IPS-NIHi7 (cell line): ENCODE data around the gene LINGO3.
"Not testable (repeated sequence)": the region's sequence is repeated elsewhere in the genome, so short reads cannot be mapped to it uniquely, and the experiment has no call there.

Experiments used
- DNase-seq: peaks from one replicate; pipeline ENCODE4 v3.0.0; 2012; ENCODE audit warnings: mixed read lengths; ENCODE audit errors: extremely low spot score

The LINGO3 gene, protein sequence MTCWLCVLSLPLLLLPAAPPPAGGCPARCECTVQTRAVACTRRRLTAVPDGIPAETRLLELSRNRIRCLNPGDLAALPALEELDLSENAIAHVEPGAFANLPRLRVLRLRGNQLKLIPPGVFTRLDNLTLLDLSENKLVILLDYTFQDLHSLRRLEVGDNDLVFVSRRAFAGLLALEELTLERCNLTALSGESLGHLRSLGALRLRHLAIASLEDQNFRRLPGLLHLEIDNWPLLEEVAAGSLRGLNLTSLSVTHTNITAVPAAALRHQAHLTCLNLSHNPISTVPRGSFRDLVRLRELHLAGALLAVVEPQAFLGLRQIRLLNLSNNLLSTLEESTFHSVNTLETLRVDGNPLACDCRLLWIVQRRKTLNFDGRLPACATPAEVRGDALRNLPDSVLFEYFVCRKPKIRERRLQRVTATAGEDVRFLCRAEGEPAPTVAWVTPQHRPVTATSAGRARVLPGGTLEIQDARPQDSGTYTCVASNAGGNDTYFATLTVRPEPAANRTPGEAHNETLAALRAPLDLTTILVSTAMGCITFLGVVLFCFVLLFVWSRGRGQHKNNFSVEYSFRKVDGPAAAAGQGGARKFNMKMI

DNA sequence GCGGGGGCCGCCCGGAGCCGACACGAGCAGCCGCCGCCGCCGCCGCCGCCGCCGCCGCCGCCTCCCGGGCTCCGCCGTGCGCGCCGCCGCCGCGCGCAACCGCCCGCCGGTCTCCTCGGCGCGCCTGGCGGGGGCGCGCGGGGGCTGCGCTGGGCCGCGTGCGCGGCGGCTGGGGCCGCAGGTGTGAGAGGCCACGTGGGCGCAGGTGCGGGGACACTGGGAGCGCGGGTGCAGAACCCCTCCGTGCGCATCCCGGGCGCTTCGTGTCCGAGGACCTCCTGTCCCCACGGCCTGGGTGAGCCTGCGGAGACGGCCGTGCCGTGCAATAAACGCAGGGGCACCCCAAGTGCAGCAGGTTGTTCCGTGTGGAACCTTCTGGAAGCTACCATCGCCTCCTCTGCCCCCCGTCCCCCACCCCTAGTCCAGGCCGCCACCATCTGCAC lies at the start of gene LINGO3:
TSS of gene LINGO3 (minus strand) at position 41 of the 443 bp plus-strand sequence. CDS start 16,378 bp downstream, outside the sequence.
- peak; percentile 40 for DNase-seq

DNA sequence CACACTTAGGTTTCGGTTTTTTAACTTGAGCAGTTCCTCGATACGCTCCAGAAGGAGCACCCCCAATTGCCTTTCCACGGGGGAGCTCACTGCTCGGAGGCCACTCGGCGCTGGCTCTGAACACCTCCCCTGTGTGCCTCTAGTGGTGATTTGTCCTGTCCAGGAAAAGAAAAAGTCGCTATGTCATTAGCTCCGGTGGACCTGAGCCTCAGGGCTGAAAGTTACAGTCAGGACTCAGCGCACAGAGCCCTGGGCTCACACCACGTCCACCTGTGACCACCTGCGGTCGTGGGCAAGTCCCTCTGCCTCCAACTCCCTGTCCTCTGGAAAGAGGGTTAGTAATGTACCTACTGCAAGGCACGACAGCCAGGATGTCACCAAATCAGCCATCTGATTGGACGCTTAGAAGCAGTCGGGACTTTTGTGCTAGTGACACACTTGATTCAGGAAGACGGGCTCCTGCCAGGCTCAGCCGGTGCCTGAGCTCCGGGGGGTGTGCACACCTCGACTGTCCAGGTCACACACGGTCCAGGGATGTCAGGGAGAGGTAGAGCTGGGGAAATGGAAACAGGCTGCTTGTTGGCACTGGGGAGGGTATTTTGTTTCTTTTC lies 48.2 kb upstream of the LINGO3 start:
- DNase-seq, result no peak

DNA sequence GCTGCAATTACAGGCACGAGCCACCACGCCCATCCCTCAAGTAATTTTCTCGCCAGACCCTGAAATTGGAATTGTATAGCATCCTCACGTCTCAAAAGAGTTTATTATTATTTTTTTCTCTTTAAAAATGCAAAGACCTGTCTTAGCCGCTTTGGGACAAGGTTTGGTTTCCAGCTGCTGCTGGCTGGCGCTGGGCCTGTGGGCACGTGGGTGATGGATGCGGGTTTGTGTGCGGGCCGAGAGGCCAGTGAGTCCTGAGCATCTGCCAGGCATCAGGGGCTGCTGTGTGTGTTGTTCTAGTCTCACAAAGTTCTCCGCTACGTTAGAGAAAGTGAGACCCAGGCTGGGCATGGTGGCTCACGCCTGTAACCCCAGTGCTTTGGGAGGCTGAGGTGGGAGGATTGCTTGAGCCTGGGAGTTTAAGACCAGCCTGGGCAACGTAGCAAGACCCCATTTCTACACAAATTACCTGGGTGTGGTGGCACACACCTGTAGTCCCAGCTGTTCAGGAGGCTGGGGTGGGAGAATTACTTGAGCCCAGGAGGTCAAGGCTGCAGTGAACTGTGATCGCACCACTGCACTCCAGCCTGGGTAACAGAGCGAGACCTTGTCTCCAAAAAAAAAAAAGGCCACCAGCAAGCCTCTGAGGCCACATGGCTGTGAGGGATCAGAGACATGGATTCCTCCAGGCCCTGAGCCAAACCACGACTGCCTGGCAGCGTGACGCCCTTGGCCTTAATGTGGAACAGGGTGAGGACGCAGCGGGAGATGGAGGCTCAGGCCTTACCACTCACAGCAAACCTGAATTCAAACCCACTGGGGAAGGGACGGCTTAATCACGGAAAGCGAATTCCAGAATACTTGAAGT lies 47.4 kb upstream of the LINGO3 start:
- no peak for DNase-seq

DNA sequence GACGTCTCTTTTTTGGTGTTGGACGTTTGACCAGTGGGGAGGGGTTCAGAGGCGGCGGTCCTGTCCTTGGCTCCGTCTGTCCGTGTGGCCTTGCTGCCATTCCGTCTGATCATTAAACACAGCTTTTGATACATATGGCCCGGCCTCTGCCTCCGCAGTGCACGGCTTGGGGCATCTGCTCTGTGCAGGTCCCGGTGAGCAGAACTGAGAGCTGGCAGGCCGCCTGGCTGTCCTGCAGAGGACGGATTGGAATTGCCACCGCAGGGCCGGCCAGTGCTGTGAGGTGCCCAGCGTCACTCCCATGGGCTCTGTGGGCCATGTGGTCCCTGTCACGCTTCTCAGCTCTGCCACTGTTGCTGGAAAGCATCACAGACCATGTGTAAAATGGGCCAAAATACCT lies 46.7 kb upstream of the LINGO3 start:
- no peak for DNase-seq

DNA sequence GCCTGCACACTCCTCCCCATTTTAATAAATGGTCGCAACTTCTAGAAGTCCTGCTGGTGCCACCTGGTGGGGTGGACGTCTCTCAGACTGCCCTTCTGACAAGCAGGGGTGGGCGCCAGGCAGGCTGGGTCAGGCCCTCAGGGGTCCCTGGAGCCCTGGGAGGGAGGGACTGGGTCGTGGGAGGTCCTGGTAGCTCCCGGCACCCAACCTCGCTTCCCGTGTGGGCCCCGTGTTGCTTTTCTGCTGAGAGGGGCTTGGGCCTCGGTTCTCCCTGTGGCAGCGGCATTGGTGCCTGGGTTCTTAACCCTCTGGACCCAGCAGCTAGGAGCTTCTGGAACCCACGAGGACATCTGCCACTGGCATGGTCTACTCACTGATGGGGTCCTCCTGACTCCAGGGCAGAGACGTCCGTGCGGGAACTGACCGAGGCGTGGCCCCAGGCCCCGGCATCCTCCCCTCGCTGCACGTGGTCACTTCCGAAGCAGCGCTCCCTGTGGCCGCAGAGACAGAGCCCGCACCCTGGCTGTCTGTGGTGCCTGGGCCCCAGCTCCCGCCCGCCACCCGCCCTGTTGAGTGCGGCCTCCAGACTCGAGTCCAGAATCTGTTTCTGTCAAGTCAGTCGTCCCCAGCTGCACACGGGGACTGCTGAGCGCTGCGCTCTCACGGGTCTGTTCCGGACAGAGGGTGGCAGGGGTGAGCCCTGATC lies 46.1 kb upstream of the LINGO3 start:
- DNase-seq, result no peak

DNA sequence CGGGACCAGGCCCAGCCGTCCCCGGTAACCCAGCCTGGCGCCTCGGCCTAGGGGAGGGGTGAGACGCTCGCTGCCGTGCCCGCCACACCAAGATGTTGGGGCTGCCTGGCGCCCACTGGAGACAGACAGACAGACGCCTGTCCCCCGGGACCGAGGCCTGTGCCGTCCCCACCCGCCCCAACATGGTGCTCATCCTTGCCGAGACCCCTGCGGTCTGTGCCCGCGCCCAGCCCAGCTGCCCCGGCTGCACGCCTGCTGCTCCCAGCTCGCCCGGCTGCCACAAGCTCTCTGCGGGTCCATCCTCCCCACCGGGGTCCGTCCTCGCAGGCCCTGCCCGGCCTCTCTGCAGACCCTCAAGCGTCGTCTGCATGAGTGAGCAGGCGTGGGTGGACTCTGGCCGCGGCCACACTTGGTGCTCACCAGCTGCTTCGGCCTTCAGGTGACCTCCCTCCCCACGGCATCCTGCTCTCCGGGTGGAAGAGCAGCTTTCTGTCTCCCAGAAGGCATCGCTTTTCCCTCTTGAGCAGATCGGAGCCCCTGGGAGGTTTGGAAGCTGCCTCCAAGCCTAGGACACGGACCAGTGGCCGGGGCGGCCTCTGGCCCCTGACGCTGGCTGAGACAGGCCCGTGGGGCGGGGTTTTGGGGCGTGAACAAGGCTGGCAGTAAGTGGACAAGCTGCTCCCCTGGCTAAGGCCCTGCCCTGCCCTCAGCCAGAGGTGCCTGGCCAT lies 45.4 kb upstream of the LINGO3 start:
- no peak for DNase-seq

DNA sequence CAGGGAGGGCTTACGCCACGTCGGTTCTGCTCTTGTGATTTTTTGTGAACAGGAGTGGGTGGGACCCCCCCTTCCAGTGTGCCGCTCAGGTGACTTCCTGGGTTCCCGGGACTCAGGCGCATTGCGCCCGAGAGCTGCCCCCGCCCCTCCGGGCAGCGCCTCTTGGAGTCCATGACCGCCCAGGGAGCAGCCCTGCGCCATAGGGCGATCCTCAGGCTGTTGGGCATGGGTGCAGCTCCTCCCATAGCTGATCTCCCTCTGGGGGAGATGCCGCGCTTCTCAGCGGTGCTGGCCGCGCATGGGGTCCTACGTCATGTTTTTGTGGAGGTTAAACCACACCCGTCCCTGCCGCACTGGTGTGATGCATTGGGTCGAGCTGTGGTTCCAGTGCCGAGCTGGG lies 44.2 kb upstream of the LINGO3 start:
- DNase-seq, result no peak

DNA sequence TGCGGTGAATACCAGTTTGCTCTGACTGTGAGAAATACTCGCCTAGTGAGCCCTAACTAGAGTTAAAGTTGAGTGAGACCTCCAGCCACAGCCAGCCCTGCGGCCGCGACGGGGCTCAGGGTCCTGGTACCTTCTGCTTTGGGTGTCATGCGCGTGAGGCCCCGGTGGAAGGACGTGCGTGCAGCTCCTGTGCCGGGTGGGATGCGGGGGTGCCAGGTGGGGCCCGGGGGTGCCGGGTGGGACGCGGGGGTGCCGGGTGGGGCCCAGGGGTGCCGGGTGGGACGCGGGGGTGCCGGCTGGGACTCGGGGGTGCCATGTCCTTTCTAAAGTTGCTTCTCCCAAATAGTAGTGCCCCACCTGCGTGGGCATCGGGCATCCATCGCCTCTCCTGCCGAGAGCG lies 43.6 kb upstream of the LINGO3 start:
- no peak for DNase-seq

DNA sequence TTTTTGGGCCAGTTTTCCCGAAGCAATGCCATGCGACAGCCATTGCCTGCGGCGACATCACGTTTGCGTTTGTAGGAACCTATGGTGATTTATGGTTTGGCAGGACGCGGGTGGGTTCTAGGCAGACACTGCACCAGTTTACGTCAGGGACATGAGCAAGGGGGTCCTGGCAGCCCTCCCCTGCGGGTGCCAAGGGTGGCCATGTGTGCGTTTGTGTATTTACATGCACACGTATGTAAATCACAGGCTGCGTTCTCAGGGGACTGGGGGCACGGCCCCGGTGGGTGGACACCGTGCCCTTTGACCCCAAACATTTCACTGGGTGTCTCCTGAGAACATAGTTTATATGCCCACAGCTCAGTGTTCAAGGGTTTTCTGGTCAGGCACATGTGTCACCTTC lies 42.7 kb upstream of the LINGO3 start:
- DNase-seq, result no peak

DNA sequence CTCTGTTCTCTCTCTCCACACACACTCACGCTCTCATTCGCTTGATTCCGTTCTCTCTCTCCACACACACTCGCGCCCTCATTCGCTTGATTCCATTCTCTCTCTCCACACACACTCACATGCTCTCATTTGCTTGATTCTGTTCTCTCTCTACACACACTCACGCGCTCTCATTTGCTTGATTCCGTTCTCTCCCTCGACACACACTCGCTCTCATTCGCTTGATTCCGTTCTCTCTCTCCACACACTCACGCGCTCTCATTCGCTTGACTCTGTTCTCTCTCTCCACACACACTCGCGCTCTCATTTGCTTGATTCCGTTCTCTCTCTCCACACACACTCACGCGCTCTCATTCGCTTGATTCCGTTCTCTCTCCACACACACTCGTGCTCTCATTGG lies 41.9 kb upstream of the LINGO3 start:
- not testable (repeated sequence) for DNase-seq

DNA sequence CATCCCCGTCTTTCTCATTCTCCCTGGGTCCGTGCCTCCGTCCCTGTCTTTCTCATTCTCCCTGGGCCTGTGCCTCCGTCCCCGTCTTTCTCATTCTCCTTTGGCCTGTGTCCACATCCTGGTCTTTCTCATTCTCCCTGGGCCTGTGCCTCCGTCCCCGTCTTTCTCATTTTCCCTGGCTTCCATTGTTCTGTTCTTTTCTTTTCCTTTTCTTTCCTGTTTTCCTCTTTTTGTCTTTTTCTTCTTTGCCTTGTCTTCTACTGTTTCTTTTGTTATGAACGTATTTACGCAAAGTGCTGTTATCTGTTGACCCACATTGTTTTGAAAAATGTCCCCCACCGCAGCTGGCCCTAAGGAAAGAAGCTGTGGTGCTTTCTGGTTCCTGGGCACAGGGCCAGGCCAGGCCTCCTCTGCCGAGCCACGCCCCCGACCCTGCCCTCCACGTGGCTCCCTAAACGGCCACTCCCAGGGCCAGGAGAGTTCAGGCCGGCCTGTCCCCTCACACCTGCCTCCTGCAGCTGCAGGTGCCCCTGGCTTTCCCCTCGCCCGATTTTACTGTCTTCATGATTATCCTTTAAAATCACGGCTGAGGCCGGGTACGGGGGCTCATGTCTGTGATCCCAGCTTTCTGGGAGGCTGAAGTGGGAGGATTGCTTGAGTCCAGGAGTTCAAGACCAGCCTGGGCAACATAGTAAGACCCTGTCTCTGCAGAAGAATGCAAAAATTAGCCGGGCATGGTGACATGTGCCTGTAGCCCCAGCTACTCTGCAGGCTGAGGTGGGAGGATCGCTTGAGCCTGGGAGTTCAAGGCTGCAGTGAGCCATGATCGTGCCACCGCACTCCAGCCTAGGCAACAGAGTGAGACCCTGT lies 38.1 kb upstream of the LINGO3 start:
- no peak for DNase-seq

DNA sequence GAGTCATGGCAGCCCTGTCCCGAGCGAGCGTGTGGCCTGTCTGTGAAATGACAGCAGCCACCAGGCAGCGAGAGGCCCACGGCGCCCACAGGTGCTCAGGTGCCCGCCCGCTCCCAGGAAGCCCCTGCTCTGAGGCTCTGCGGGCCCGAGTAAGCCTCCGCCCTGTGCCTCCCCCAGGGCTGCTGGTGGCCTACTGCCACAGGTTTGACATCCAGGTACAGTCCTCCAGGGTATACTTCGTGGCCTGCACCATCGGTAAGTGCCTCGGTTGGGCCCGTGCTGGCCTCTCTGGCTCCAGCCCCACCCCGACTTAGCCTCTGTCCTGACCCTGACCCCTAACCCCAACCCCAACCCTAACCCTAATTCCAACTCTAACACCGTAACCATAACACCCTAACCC lies 37.1 kb upstream of the LINGO3 start:
- no peak for DNase-seq

DNA sequence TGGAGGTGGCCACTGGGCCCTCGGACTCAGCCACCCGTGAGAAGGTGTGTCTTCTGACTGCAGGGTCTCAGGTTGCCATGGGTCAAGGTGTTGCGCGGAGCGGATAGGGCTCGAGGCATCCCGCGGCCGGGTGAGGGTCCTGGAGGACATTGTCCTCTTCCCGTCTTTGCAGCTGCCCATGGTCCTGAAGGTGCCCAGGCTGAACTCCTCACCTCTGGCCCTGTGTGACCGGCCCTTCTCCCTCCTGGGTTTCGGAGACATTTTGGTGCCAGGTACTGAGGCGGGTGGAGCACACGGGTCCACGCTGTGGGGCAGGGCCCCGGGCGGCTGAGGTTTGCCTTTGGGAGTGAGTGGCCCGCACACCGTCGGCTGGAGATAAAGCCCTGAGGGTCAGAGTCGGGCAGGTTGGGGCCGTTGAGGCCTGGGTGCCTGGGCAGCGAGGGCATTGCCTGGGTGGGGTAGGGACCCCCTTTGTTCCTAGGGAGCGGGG lies 36.5 kb upstream of the LINGO3 start:
- no peak for DNase-seq

DNA sequence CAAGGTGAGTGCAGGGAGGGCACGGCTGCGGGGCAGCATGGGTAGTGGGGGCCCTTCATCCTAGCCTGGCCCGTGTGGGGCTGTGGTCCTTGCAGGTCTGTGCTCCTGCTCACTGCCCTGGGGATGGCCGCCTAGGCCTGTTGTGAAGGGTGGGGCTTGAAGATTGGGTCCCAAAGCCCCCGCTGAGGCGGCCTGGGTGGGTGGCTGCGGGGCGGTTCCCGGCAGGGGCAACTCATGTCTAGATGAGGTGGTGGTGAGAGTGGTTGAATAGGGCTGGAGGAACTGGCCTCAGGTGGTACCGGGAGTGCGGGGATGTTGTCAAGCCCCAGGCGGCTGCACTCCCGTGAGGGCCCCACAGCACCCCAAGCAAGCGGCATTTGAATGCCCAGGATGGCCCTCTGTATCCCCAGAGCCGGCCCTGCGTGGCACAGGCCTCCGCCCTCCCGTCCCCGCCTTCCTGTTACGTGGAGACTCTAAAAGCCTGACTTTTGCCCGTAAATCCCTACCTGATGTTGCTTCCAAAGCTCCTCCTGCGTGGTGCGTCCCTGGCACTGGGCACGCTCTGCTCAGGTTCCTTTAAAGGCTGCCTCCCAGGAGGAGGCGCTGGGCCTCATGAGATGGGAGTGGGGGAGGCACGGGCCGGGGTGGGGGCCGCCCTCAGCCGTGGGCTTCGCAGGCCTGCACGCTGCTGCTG lies 35.5 kb upstream of the LINGO3 start:
- no peak for DNase-seq

DNA sequence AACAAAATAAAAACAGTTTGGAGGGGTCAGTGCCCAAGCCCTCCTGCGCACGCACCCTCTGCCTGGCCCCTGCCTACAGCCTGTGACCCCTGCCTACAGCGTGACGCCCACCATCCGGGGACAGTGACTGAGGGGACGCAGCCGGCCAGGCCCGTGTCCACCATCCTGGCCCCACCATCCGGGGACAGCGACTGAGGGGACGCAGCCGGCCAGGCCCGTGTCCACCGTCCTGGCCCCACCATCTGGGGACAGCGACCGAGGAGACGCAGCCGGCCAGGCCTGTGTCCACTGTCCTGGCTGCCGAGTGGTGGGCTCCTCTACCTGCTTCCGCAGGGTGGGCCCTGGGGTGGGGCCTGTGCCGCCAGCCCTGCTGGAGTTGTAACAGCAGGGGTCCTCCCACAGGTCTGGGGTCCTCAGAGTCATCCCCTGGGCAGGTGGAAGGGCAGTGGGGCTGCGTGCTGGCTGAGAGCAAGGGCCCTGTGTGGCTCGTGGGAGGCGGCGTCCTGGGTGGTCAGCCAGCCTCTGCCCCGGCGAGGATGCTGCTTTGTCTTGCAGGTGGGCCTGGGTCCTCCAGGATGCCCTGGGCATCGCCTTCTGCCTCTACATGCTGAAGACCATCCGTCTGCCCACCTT lies 34.8 kb upstream of the LINGO3 start:
- DNase-seq, result no peak

DNA sequence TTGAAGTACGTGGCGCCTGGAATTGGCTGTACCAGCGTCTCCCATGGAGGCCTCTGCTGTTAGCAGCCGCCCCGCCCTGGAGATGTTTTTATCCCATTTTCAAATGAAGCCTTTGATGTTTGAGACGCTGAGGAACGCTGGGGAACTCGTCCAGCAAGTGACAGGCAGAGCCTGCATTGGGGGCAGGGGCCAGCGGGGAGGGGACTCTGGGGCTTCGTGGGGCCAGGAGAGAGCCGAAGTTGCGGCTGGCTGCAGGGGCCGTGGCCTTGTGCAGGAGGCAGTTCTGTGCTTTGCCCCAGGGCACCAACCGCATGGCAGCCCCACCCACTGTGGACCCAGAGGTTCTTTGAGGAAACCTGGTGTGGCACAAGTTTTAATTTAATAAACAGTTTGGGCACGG lies 34.0 kb upstream of the LINGO3 start:
- DNase-seq, result no peak

DNA sequence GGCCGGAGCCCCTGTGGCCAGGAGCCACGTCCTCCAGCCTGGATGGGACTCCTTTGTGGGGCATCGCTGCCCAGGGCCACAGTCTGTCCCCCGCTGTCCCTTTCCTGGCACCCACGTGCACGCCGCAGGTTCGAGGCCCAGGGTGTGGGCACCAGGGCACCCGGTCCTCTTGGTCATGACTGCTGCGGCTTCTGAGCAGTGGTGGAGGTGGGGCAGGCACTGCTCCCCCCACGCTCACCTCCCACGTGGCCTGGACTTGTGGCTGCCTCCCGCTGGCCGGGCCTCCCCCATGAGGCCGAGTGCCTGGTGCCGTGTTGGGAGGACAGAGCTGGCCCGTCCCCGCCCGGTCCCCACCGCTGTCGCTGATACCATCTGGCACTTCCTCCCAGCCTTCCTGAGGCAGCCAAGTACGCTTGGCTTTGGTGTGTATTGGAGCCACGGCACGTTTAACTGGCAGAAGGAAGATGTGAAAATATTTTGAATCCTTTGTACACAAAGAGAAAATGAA lies 33.3 kb upstream of the LINGO3 start:
- no peak for DNase-seq
